Measurements from ENCODE around the gene CDC6. TPM values are rescaled to one million over a fixed set of nuclear protein-coding genes. Genes with fewer than 3 reads are reported as not detected.

Gene CDC6
- total and polyA plus RNA-seq, 3 donors from 2014 or later = 12.4 to 22.8 (median 14.7) TPM

DNA sequence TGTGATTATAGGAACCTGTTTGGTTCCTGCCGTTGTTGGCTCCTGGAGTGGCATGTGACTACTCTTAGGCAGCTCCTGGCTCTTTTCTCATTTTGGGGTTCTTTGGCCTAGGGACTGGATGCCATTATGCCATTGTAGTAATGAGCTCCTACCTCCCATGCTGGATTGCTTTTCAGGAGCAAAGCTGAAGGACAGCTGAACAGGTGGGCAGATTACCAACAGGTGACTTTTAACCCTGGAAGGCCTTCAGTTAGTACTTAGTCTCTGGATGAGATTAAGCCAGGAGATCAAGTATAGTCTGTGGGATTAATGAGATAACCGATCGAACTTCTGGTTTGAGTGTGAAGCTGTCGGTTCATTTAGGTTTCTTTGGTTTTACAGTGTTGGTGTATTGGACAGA, 43.4 kb upstream of the CDC6 start:
- 74 to 86% methylated on average over 4 of the region's 4 CpGs for WGBS, 2 donors
- intact Hi-C loops (cut with DNase I; ENCODE audit: low total_unique reads) = no loop called here
- Histone ChIP-seq H3K4me3 (no peak overlapping the region), H3K27me3 (no peaks in the 10 kb centered on the region), H3K4me1 (no peaks in the 10 kb centered on the region), H3K27ac (no peak overlapping the region), H3K36me3 (ENCODE audit: low read depth, missing control alignments) (no peaks in the 10 kb centered on the region), H3K9me3 (no peaks in the 10 kb centered on the region)
- no peak for TF ChIP-seq POLR2A (IDR thresholded peaks at IDR 0.05)
- TF ChIP-seq, protein P1, sequence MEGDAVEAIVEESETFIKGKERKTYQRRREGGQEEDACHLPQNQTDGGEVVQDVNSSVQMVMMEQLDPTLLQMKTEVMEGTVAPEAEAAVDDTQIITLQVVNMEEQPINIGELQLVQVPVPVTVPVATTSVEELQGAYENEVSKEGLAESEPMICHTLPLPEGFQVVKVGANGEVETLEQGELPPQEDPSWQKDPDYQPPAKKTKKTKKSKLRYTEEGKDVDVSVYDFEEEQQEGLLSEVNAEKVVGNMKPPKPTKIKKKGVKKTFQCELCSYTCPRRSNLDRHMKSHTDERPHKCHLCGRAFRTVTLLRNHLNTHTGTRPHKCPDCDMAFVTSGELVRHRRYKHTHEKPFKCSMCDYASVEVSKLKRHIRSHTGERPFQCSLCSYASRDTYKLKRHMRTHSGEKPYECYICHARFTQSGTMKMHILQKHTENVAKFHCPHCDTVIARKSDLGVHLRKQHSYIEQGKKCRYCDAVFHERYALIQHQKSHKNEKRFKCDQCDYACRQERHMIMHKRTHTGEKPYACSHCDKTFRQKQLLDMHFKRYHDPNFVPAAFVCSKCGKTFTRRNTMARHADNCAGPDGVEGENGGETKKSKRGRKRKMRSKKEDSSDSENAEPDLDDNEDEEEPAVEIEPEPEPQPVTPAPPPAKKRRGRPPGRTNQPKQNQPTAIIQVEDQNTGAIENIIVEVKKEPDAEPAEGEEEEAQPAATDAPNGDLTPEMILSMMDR (IDR thresholded peaks at IDR 0.05) = no peak
- no peak for DNase-seq

DNA sequence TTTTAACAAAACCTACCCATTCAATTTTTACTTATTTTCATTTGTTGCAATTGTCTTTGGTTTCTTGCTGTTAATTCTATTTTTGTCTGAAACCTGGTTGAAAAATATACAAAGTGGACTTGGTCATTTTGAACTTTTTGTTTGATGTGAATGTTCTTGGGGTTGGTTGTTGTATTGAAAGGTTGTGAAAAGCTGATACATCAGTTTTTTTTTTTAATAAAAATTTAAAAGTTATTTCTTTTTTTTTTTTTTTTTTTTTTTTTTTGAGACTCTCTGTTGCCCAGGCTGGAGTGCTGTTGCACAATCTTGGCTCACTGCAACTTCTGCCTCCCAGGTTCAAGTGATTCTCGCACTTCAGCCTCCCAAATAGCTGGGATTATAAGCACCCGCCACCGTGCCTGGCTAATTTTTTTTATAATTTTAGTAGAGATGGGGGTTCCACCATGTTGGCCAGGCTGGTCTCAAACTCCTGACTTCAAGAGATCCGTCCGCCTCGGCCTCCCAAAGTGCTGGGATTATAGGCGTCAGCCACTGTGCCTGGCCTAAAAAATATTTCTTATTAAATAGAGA, 39.7 kb upstream of the CDC6 start:
- Histone ChIP-seq H3K4me3 (no peak overlapping the region), H3K9me3 (no peaks in the 10 kb centered on the region), H3K27ac (no peak overlapping the region), H3K27me3 (no peaks in the 10 kb centered on the region), H3K36me3 (ENCODE audit: low read depth, missing control alignments) (no peaks in the 10 kb centered on the region), H3K4me1 (peaks cover 4% of the 10 kb centered on the region)
- TF ChIP-seq, protein P1 (IDR thresholded peaks at IDR 0.05) = no peak
- no peak for TF ChIP-seq POLR2A (IDR thresholded peaks at IDR 0.05)
- 85 to 91% methylated on average over 7 of the region's 7 CpGs for WGBS, 2 donors
- no peak for DNase-seq
- intact Hi-C loops (cut with DNase I; ENCODE audit: low total_unique reads) = no loop called here

DNA sequence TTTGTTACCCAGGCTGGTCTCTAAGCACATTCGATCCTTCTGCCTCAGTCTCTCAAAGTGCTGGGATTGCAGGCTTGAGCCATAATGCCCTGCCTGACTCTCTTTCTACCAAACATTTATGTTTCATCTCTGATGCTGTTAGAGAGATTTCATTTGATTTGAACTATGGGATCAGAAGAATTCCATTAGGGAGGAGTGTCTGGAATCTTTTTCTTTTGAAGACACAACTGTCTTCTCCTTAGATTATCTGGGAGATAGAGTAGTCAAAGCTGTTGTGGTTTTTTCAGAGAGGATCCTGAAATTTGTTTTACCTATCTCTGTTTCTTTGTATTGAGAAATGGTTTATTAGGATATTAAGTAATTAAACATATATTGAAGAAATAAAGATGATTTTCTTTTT, 39.2 kb upstream of the CDC6 start:
- Histone ChIP-seq H3K4me1 (peaks cover 4% of the 10 kb centered on the region), H3K4me3 (no peak overlapping the region), H3K27ac (no peak overlapping the region), H3K36me3 (ENCODE audit: low read depth, missing control alignments) (no peaks in the 10 kb centered on the region), H3K27me3 (no peaks in the 10 kb centered on the region), H3K9me3 (no peaks in the 10 kb centered on the region)
- DNase-seq = no peak
- intact Hi-C loops (cut with DNase I; ENCODE audit: low total_unique reads) = no loop called here
- TF ChIP-seq POLR2A (IDR thresholded peaks at IDR 0.05) = no peak
- TF ChIP-seq, protein P1 (IDR thresholded peaks at IDR 0.05) = no peak
- WGBS, 2 donors = 91 to 97% methylated on average over 1 of the region's 1 CpG

DNA sequence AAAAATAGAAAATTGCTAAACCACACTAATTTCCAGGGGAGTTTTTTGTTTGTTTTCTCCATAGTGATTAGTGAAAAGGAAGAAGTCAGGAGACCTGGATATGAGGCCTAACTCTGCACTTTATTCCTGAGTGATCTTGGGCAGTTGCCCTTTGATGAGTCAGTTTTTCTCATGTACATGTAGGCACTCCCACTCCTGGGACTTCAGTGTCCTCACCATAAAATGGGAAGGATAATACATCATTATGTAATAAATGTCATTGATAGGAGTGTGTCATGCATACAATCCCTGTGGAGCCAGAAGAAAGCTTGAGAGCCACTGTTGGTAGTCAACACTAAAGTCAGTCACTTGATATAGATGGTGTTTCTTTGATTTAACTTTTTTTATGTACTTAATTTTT, 36.1 kb upstream of the CDC6 start:
- Histone ChIP-seq H3K27me3 (no peaks in the 10 kb centered on the region), H3K9me3 (no peaks in the 10 kb centered on the region), H3K4me1 (peaks cover 4% of the 10 kb centered on the region), H3K27ac (no peak overlapping the region), H3K4me3 (no peak overlapping the region), H3K36me3 (ENCODE audit: low read depth, missing control alignments) (no peaks in the 10 kb centered on the region)
- TF ChIP-seq POLR2A (IDR thresholded peaks at IDR 0.05) = no peak
- TF ChIP-seq, protein P1 (IDR thresholded peaks at IDR 0.05) = no peak
- intact Hi-C loops (cut with DNase I; ENCODE audit: low total_unique reads) = no loop called here
- no peak for DNase-seq

DNA sequence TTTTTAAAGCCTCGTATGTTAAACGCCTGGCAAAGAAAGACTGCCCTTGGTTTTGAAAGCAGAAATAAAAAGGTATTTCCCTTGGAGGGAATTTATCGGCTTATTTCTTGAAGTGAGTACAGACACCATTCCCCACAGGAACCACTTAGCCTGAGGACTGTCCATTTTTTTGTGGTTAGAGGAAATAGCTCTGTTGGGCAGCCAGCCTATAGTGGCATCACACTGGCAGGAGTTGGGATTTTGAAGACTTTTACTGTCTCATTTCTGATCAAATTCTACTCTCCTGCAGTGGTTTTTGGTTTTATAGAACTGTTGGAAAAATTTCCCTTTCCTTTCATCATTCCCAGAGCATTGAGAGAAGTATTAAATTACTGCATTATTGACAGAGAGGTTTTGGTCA, 34.1 kb upstream of the CDC6 start:
- TF ChIP-seq, protein P1 (IDR thresholded peaks at IDR 0.05) = no peak
- TF ChIP-seq POLR2A (IDR thresholded peaks at IDR 0.05) = no peak

More for the DNA sequence above, 34.1 kb upstream of the CDC6 start:
- intact Hi-C loops (cut with DNase I; ENCODE audit: low total_unique reads) = no loop called here
- no peak overlapping the region for H3K4me3 ChIP-seq
- no peaks in the 10 kb centered on the region for H3K9me3 ChIP-seq
- peaks cover 4% of the 10 kb centered on the region for H3K4me1 ChIP-seq
- no peak for DNase-seq
- 88 to 94% methylated on average over 3 of the region's 3 CpGs for WGBS, 2 donors
- H3K36me3 ChIP-seq (ENCODE audit: low read depth, missing control alignments) = no peaks in the 10 kb centered on the region
- no peaks in the 10 kb centered on the region for H3K27me3 ChIP-seq
- H3K27ac ChIP-seq = no peak overlapping the region
